ENCODE data around the gene TRABD2B.

The TRABD2B gene

GRCh38 chr1:47865881-47866535 is 131.2 kb downstream of the TRABD2B start:
- no peak overlapping the region for H2AFZ ChIP-seq (ENCODE audit: low read length)
- no CpG with 5 or more reads among the region's 6 CpGs for WGBS, 2 donors (ENCODE audit: extremely low coverage in 2 of 2, insufficient read length in 2 of 2, insufficient replicate concordance in 1 of 2)
- no peak overlapping the region for H2BK5ac ChIP-seq (ENCODE audit: low read length)
- H3K27ac ChIP-seq (replicated peaks; ENCODE audit: low read length) = no peak overlapping the region
- H4K91ac ChIP-seq (ENCODE audit: low read depth, low read length, poor library complexity) = no peak overlapping the region
- no peaks in the 10 kb centered on the region for H3K36me3 ChIP-seq (replicated peaks in 1 of 2; ENCODE audit: control insufficient read depth in 2 of 2, insufficient read depth in 2 of 2, low read length in 2 of 2)
- no peak overlapping the region for H3K4me3 ChIP-seq (ENCODE audit: low read length in 2 of 2)
- H3K79me1 ChIP-seq (ENCODE audit: low read depth, low read length) = no peaks in the 10 kb centered on the region
- no peak overlapping the region for H3K9ac ChIP-seq (ENCODE audit: low read depth, low read length, poor library complexity)
- no peak overlapping the region for H2BK12ac ChIP-seq (ENCODE audit: low read length)
- H3K4me1 ChIP-seq (ENCODE audit: control insufficient read depth in 2 of 2, insufficient read depth in 1 of 2, low read depth in 1 of 2, low read length in 2 of 2) = peaks cover 0 to 2% of the 10 kb centered on the region in 2 donors
- H3K4me2 ChIP-seq (ENCODE audit: insufficient read depth, low read length, poor library complexity, severe bottlenecking) = no peak overlapping the region
- no peak overlapping the region for H3K23ac ChIP-seq (ENCODE audit: low read depth, low read length, poor library complexity)
- no peak overlapping the region for H3K18ac ChIP-seq (ENCODE audit: low read length)
- peaks cover 0 to 2% (median 0%) of the 10 kb centered on the region in 3 experiments for H3K27me3 ChIP-seq (ENCODE audit: control insufficient read depth in 3 of 3, insufficient read depth in 3 of 3, low read depth in 1 of 3, low read length in 3 of 3)
- no peak for DNase-seq (ENCODE audit: low spot score)
- no peak overlapping the region for H3K4ac ChIP-seq (ENCODE audit: low read length)
- no peak overlapping the region for H3K14ac ChIP-seq (ENCODE audit: low read length)
- no peaks in the 10 kb centered on the region for H3K9me3 ChIP-seq (replicated peaks in 1 of 2; ENCODE audit: control insufficient read depth in 2 of 2, insufficient read depth in 1 of 2, low read depth in 1 of 2, low read length in 2 of 2)
- H4K8ac ChIP-seq (ENCODE audit: low read depth, low read length) = no peak overlapping the region
- no peak overlapping the region for H2BK15ac ChIP-seq (ENCODE audit: low read length)
- no peak overlapping the region for H2AK5ac ChIP-seq (ENCODE audit: low read depth, low read length)
- no peak overlapping the region for H2BK120ac ChIP-seq (ENCODE audit: low read depth, low read length)

- Histone ChIP-seq H2BK15ac (ENCODE audit: low read length) (no peak overlapping the region), H3K9me3 (replicated peaks in 1 of 2; ENCODE audit: control insufficient read depth in 2 of 2, insufficient read depth in 1 of 2, low read depth in 1 of 2, low read length in 2 of 2) (no peaks in the 10 kb centered on the region), H3K14ac (ENCODE audit: low read length) (no peak overlapping the region), H3K4ac (ENCODE audit: low read length) (no peak overlapping the region), H2BK5ac (ENCODE audit: low read length) (no peak overlapping the region), H3K79me1 (ENCODE audit: low read depth, low read length) (no peaks in the 10 kb centered on the region), H3K4me3 (ENCODE audit: low read length in 2 of 2) (no peak overlapping the region), H3K23ac (ENCODE audit: low read depth, low read length, poor library complexity) (no peak overlapping the region), H3K4me2 (ENCODE audit: insufficient read depth, low read length, poor library complexity, severe bottlenecking) (no peak overlapping the region), H3K18ac (ENCODE audit: low read length) (no peak overlapping the region), H4K8ac (ENCODE audit: low read depth, low read length) (no peak overlapping the region), H2BK12ac (ENCODE audit: low read length) (no peak overlapping the region), H3K4me1 (ENCODE audit: control insufficient read depth in 2 of 2, insufficient read depth in 1 of 2, low read depth in 1 of 2, low read length in 2 of 2) (no peaks in the 10 kb centered on the region), H3K27me3 (ENCODE audit: control insufficient read depth in 3 of 3, insufficient read depth in 3 of 3, low read depth in 1 of 3, low read length in 3 of 3) (no peaks in the 10 kb centered on the region), H3K9ac (ENCODE audit: low read depth, low read length, poor library complexity) (no peak overlapping the region), H4K91ac (ENCODE audit: low read depth, low read length, poor library complexity) (no peak overlapping the region), H3K27ac (replicated peaks; ENCODE audit: low read length) (no peak overlapping the region), H2AFZ (ENCODE audit: low read length) (no peak overlapping the region), H2AK5ac (ENCODE audit: low read depth, low read length) (no peak overlapping the region), H2BK120ac (ENCODE audit: low read depth, low read length) (no peak overlapping the region), H3K36me3 (replicated peaks in 1 of 2; ENCODE audit: control insufficient read depth in 2 of 2, insufficient read depth in 2 of 2, low read length in 2 of 2) (no peaks in the 10 kb centered on the region)
- DNase-seq (ENCODE audit: low spot score) = no peak
- no CpG with 5 or more reads among the region's 3 CpGs for WGBS, 2 donors (ENCODE audit: extremely low coverage in 2 of 2, insufficient read length in 2 of 2, insufficient replicate concordance in 1 of 2)
These were observed 138.0 kb downstream of the TRABD2B start for GRCh38 chr1:47859092-47859743.

- H3K23ac ChIP-seq (ENCODE audit: low read depth, low read length, poor library complexity) = no peak overlapping the region
- WGBS, 2 donors (ENCODE audit: extremely low coverage in 2 of 2, insufficient read length in 2 of 2, insufficient replicate concordance in 1 of 2) = no CpG with 5 or more reads among the region's 4 CpGs
- H3K18ac ChIP-seq (ENCODE audit: low read length) = peak overlapping the region; percentile 15
- peak overlapping the region; percentile 53 for H3K9ac ChIP-seq (ENCODE audit: low read depth, low read length, poor library complexity)
- H2BK120ac ChIP-seq (ENCODE audit: low read depth, low read length) = no peak overlapping the region
- H3K14ac ChIP-seq (ENCODE audit: low read length) = no peak overlapping the region
- no peak overlapping the region for H2BK15ac ChIP-seq (ENCODE audit: low read length)
- no peak overlapping the region for H2AFZ ChIP-seq (ENCODE audit: low read length)
- peaks cover 0 to 4% of the 10 kb centered on the region in 2 donors for H3K4me1 ChIP-seq (ENCODE audit: control insufficient read depth in 2 of 2, insufficient read depth in 1 of 2, low read depth in 1 of 2, low read length in 2 of 2)
- H3K27ac ChIP-seq (replicated peaks; ENCODE audit: low read length) = no peak overlapping the region
- H2BK5ac ChIP-seq (ENCODE audit: low read length) = no peak overlapping the region
- H2BK12ac ChIP-seq (ENCODE audit: low read length) = no peak overlapping the region
- no peaks in the 10 kb centered on the region for H3K36me3 ChIP-seq (replicated peaks in 1 of 2; ENCODE audit: control insufficient read depth in 2 of 2, insufficient read depth in 2 of 2, low read length in 2 of 2)
- H3K4me3 ChIP-seq (ENCODE audit: low read length in 2 of 2) = no peak overlapping the region
- no peak for DNase-seq (ENCODE audit: low spot score)
- H4K91ac ChIP-seq (ENCODE audit: low read depth, low read length, poor library complexity) = no peak overlapping the region
- no peak overlapping the region for H3K4ac ChIP-seq (ENCODE audit: low read length)
- no peaks in the 10 kb centered on the region for H3K9me3 ChIP-seq (replicated peaks in 1 of 2; ENCODE audit: control insufficient read depth in 2 of 2, insufficient read depth in 1 of 2, low read depth in 1 of 2, low read length in 2 of 2)
- no peak overlapping the region for H2AK5ac ChIP-seq (ENCODE audit: low read depth, low read length)
- H3K27me3 ChIP-seq (ENCODE audit: control insufficient read depth in 3 of 3, insufficient read depth in 3 of 3, low read depth in 1 of 3, low read length in 3 of 3) = no peaks in the 10 kb centered on the region
- H3K79me1 ChIP-seq (ENCODE audit: low read depth, low read length) = no peaks in the 10 kb centered on the region
- H4K8ac ChIP-seq (ENCODE audit: low read depth, low read length) = no peak overlapping the region
- no peak overlapping the region for H3K4me2 ChIP-seq (ENCODE audit: insufficient read depth, low read length, poor library complexity, severe bottlenecking)
These were observed 140.2 kb downstream of the TRABD2B start for GRCh38 chr1:47856996-47857395.

- Histone ChIP-seq H2AK5ac (ENCODE audit: low read depth, low read length) (no peak overlapping the region), H3K36me3 (replicated peaks in 1 of 2; ENCODE audit: control insufficient read depth in 2 of 2, insufficient read depth in 2 of 2, low read length in 2 of 2) (no peaks in the 10 kb centered on the region), H3K18ac (ENCODE audit: low read length) (no peak overlapping the region), H3K4me3 (ENCODE audit: low read length in 2 of 2) (no peak overlapping the region), H3K4ac (ENCODE audit: low read length) (no peak overlapping the region), H2BK120ac (ENCODE audit: low read depth, low read length) (no peak overlapping the region), H3K23ac (ENCODE audit: low read depth, low read length, poor library complexity) (no peak overlapping the region), H3K4me1 (ENCODE audit: control insufficient read depth in 2 of 2, insufficient read depth in 1 of 2, low read depth in 1 of 2, low read length in 2 of 2) (peaks cover 0 to 4% of the 10 kb centered on the region in 2 donors), H3K9ac (ENCODE audit: low read depth, low read length, poor library complexity) (no peak overlapping the region), H3K14ac (ENCODE audit: low read length) (no peak overlapping the region), H2AFZ (ENCODE audit: low read length) (no peak overlapping the region), H3K27ac (replicated peaks; ENCODE audit: low read length) (no peak overlapping the region), H3K79me1 (ENCODE audit: low read depth, low read length) (no peaks in the 10 kb centered on the region), H3K9me3 (replicated peaks in 1 of 2; ENCODE audit: control insufficient read depth in 2 of 2, insufficient read depth in 1 of 2, low read depth in 1 of 2, low read length in 2 of 2) (no peaks in the 10 kb centered on the region), H3K27me3 (ENCODE audit: control insufficient read depth in 3 of 3, insufficient read depth in 3 of 3, low read depth in 1 of 3, low read length in 3 of 3) (no peaks in the 10 kb centered on the region), H2BK12ac (ENCODE audit: low read length) (no peak overlapping the region), H4K8ac (ENCODE audit: low read depth, low read length) (no peak overlapping the region), H4K91ac (ENCODE audit: low read depth, low read length, poor library complexity) (no peak overlapping the region), H3K4me2 (ENCODE audit: insufficient read depth, low read length, poor library complexity, severe bottlenecking) (no peak overlapping the region), H2BK15ac (ENCODE audit: low read length) (no peak overlapping the region), H2BK5ac (ENCODE audit: low read length) (no peak overlapping the region)
- DNase-seq (ENCODE audit: low spot score) = no peak
- WGBS, 2 donors (ENCODE audit: extremely low coverage in 2 of 2, insufficient read length in 2 of 2, insufficient replicate concordance in 1 of 2) = no CpG with 5 or more reads among the region's 4 CpGs
These were observed 142.0 kb downstream of the TRABD2B start for GRCh38 chr1:47855230-47855629.

All from neuronal stem cell (in vitro differentiated cells).